GM19238 (cell line): ENCODE measurements around the gene CCDC141.
A peak's percentile ranks its signal among the peaks of the same experiment; 100 is the strongest.

Experiments
- DNase-seq: peaks from one replicate; pipeline ENCODE4 v3.0.0; 2011; ENCODE audit warnings: low spot score; ENCODE audit not compliant: insufficient read length

CCDC141 gene

DNA sequence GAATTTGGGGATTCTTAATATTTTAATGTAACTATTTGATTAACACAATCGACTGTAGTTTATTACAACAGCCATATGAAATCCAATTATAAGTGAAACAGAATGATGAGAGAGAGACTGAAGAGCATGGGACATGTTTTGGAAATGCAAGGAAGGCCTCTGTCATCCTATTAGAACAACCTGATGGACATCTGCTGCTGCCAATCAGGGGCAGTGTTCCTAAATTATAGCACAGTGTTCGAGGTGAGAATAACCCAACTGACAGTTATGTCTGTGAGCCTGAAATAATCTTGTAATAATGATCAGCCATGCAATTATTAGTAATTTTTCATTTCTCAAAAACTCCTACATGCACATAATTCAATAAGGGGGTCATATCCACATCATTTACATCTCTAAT, 73.6 kb downstream of the CCDC141 start:
- DNase-seq = no peak

DNA sequence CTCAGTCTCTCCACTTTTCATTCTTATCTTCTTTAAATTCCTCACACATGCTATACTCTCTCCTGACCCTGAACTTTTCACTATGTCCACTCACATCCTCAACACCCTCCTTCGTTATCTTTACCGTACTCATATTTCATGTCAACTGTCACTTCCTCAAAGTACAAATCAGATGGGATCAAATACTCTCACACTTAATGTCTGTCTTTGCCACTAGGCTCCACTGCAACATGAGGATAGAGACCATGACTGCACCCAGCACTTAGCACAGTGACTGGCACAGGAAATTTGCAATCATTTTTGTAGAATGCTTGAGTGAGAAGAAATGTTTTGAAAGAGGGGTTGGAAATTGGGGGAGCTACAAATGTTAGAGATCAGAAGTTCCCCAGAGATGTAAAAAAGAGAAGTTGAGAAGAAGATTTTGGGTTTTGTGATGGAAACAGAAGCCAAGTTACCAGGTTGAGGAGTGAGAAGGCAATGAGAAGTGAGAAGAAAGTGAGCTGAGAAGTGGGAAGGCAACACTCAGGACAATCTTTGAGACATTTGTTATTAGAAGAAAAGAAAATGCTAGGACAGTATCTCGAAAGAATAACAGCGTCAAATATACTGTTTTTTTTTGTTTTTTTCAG, 87.0 kb downstream of the CCDC141 start:
- DNase-seq = no peak

DNA sequence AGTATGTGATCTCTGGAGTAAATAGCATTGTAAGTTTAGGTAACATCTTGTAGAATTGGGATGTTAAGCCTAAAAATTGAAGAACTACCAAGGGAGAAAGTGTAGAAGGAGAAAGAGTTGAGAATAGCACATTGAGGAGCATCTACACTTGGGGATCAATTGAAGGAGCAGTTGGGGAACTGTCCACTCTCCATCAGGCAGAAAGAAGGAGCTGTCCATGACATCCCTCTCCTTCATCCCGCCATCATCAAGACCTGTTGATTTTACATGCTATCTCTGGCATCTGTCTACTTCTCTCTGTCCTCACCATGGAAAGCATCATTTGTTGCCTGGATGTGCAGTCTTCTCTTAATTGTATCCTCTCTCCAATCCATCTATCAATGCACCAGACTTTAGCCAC, 87.8 kb downstream of the CCDC141 start:
- DNase-seq = no peak

DNA sequence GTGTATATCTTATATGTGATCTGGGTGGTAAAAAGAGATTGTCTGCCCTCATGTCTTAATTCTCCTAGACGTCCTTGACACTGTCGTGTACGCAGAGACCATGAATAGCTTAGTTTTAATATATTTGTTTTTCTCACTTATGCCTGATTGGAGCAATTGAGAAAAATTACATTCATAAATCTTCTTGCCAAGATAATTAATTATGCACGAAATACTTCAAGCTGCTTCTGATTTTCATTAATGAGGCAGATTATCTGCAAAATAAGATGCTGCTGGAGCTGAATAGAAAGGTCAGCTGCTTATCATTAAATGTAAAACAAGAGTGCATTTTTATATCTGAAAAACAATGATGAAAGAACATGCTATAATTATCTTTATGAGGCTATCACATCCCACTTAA, 95.9 kb downstream of the CCDC141 start:
- no peak for DNase-seq

- DNase-seq = no peak
These were observed 98.5 kb downstream of the CCDC141 start for GRCh38 chr2:178951266-178952006.

DNA sequence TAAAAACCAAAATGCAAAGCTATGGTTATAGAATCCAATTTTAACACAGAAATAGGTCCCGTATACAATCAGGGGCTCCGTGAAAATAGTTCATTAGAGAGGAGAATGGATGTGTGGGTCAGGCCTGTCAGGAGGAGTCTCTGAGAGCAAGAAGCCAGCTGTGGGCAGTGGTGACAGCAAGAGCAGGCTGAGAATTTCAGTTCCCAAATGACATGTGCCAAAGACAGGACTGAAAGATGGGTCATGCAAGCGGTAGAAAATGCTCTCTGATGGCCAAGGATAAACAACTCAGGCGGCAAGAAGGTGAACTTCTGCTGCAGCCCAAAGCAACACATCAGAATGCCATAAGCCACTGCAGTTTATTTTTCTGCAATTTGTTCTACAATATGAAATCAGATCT, 100.4 kb downstream of the CCDC141 start:
- DNase-seq = peak; percentile 15

GRCh38 chr2:178949151-178949550, 100.8 kb downstream of the CCDC141 start:
- DNase-seq = no peak

GRCh38 chr2:178947006-178947405, 102.9 kb downstream of the CCDC141 start:
- no peak for DNase-seq

- DNase-seq = no peak
These were observed 103.4 kb downstream of the CCDC141 start for GRCh38 chr2:178946494-178946893.

- DNase-seq = no peak
These were observed 106.2 kb downstream of the CCDC141 start for GRCh38 chr2:178943745-178944144.

- no peak for DNase-seq
These were observed 115.4 kb downstream of the CCDC141 start for GRCh38 chr2:178934571-178934970.

GRCh38 chr2:178933493-178933892, 116.4 kb downstream of the CCDC141 start:
- no peak for DNase-seq

GRCh38 chr2:178928077-178928476, 121.9 kb downstream of the CCDC141 start:
- DNase-seq = no peak

- no peak for DNase-seq
These were observed 122.8 kb downstream of the CCDC141 start for GRCh38 chr2:178927173-178927572.

GRCh38 chr2:178924817-178925216, 125.1 kb downstream of the CCDC141 start:
- DNase-seq = no peak

DNA sequence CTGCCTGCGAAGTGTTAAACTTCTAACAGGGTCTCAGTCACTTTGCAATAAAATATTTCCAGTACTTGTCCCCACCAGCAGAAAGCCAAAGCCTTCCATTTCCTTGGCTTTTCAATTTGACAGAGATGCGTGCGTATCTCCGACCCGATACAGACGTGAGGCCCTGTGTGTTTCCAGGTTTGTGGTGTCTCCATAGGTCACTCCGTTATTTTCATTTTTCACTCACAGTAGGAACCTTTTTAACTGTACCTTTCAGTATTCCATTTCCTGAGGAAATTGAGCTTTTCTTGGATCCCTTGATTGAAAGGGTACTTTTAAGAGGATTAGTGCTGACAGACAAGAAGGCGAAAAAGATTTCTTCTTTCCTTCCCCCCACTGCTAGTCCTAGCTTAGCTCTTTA, 126.4 kb downstream of the CCDC141 start:
- DNase-seq = no peak

GRCh38 chr2:178920916-178921513, 128.9 kb downstream of the CCDC141 start:
- DNase-seq = no peak

GRCh38 chr2:178917555-178917954, 132.4 kb downstream of the CCDC141 start:
- DNase-seq = no peak

- no peak for DNase-seq
These were observed 134.3 kb downstream of the CCDC141 start for GRCh38 chr2:178915423-178916173.

GRCh38 chr2:178914259-178914849, 135.6 kb downstream of the CCDC141 start:
- peak; percentile 32 for DNase-seq

- no peak for DNase-seq
These were observed 136.9 kb downstream of the CCDC141 start for GRCh38 chr2:178913049-178913441.
